NCI-H345 treated with DMSO at 0.1 percent for 48 hours (cell line): ENCODE results near the gene ZDHHC4.
"Not testable (repeated sequence)": the region's sequence is repeated elsewhere in the genome, so short reads cannot be mapped to it uniquely, and the experiment has no call there.

ENCODE experiments used
- DNase-seq: peaks from one replicate; lab custom pipeline; 2025; ENCODE audit not compliant: unreplicated experiment; lab: John Stamatoyannopoulos, UW

Gene ZDHHC4

DNA sequence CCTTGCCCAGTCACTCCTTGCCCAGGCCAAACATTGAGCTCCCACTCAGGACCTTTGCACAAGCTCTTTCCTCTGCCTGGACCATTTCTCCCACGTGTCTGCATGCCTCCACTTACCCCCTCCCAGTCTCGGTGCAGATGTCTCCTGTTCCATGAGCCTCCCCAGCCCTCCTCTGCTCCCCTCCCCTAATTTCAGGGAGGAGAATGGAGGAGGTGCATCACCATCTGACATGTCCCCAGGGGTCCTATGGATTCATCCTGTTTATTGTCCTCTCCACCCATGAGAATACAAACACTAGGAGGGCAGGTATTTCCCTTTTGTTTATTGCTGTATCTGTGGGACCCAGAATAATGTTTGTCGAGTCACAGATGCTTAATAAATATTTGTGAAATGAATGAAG lies 17.4 kb upstream of the ZDHHC4 start:
- no peak for DNase-seq

DNA sequence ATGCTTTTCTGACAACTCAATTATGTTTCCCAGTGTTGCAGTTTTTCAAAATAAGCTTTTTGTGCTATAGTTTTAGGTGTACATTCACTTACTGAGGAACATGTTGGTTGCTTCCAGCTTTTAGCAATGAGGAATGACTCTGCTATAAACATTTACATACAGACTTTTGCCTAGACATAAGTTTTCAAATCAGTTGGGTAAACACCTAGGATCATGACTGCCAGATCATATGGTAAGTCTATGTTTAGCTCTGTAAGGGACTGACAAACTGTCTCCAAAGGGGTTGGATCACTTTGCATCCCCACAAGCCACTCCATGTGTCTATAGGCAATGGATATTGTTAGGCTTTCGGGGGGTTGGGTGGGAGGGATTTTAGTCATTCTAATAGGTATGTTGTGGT lies 15.1 kb upstream of the ZDHHC4 start:
- DNase-seq: no peak

GRCh38 chr7:6563936-6564770 lies 13.1 kb upstream of the ZDHHC4 start:
- no peak for DNase-seq

GRCh38 chr7:6565655-6566054 lies 11.6 kb upstream of the ZDHHC4 start:
- no peak for DNase-seq

DNA sequence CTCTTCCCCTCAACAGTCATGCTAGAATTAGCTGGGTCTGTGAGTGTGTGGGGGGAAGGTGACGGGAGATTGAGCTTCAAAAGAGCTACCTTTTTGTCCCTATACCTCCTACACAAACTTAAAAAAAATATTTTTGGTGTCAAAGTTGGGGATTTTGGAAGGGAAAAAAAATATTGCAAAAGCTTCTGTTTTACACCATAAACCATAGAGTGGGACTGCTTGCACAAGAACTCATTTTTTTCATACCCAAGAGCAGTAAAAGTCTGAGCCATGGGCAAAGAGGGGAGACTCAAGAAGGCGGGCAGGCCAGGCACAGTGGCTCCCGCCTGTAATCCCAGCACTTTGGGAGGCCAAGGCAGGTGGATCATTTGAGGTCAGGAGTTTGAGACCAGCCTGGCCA lies 9.4 kb upstream of the ZDHHC4 start:
- DNase-seq: no peak

GRCh38 chr7:6571160-6571779 lies 6.0 kb upstream of the ZDHHC4 start:
- DNase-seq: no peak

GRCh38 chr7:6575281-6576023 lies 1.8 kb upstream of the ZDHHC4 start:
- no peak for DNase-seq

DNA sequence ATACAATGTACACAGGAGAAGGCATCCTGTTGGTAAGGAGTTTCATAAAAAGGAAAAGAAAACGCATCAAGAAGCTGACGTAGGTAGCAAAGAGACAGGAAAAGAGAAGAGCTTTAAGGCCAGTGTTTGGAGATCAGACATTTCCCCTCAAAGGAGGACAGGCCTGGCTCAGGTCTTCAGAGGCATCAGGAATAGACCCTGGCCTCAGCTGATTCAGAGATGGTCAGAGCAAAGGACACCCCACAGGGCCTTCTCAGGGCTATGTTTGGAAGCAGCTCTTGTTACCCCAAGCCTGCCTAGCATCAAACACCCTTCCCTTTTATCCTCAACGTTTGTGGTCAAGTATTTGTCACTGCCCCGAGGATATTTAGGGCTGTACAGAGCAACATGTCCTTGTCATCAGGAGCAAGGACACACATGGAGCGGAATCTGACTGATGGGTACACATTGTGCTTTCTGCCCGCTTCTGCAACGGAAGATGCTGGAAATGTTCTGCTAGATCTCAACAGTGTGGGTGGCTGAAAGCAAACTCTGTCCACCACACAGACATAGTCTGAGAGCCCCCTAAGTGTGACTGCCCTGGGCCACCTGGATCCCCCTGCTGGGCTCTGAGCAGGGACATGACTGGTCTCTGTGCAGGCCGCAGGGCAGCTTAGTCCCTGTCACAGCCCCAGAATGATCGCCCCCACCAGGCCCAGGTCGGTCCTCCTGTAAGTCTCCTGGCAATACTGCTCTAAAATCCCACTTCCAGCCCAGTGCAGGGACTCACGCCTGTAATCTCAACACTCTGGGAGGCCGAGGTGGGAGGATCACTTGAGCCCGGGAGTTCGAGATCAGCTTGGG lies 1.0 kb upstream of the ZDHHC4 start:
- DNase-seq: no peak

GRCh38 chr7:6576867-6577368 lies 336 bp upstream of the ZDHHC4 start:
- not testable (repeated sequence) for DNase-seq

DNA sequence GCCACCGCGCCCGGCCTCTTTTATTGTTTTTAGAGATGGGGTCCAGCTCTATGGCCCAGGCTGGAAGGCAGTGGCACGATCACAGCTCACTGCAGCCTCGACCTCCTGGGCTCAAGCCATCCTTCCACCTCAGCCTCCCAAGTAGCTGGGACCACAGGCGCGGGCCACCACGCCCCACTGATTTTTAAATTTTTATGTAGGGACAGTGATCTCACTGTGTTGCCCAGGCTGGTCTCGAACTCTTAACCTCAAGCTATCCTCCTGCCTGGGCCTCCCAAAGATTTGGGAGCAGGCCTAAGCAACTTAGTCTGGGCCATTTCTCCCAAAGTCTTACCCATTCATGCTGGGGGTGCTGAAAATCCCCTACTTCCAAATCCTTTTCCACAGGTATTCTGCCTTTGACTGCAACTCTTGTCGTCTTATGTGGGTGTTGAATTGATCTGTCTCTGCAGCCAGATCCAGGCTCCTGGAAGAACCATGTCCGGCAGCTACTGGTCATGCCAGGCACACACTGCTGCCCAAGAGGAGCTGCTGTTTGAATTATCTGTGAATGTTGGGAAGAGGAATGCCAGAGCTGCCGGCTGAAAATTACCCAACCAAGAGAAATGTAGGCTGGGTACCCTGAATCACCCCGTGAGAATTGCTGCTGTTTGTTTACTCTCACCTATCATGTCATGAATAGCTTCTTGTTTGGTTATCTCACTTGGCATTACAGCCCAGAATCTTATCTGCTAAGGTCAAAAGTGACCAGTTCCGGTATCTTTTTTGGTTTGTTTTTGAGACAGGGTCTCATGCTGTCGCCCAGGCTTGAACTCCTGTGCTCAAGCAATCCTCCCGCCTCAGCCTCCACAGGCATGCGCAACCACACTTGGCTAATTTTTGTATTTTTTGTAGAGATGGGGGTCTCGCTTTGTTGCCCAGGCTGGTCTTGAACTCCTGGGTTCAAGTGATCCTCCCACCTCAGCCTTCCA lies 1.1 kb downstream of the ZDHHC4 start:
- no peak for DNase-seq

DNA sequence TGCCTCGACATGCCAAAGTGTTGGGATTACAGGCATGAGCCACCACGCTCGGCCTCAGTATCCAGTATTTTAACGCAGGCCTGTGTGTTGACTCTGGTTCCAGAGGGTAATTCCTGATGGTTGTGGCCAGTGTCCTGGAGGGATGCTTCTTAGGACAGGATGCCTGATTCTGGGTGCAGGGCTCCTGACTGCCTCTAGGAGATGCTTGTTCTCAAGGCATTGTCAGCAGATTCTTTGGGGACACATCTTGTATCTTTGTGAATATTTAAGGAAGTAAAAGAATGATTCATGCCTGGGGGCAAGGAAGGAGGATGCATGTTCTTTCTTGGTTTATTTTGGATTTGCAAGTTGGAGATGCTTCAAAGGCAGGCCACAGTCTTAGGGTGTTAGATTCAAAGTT lies 2.2 kb downstream of the ZDHHC4 start:
- no peak for DNase-seq

DNA sequence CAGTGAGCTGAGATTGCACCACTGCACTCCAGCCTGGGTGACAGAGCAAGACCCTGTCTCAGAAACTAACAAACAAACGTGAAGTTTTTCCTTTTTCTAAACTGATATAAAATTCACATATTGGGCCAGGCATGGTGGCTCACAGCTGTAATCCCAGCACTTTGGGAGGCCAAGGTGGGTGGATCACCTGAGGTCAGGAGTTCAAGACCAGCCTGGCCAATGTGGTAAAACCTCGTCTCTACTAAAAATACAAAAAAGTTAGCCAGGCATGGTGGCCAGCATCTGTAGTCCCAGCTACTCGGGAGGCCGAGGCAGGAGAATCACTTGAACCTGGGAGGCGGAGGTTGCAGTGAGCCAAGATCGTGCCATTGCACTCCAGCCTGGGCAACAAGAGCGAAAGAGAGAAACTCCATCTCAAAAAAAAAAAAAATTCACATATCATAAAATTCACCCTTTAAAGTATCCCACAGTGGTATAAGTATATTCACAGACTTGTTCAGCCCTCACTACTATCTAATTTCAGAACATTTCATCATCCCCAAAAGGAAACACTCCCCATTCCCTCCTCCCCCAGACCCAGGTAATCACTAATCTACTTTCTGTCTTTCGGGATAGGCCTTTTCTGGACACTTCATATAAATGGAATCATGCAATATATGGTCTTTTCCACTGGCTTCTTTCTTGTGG lies 8.6 kb downstream of the ZDHHC4 start:
- DNase-seq: not testable (repeated sequence)

GRCh38 chr7:6588566-6588965 lies 11.3 kb downstream of the ZDHHC4 start:
- no peak for DNase-seq

GRCh38 chr7:6589151-6589828 lies 12.0 kb downstream of the ZDHHC4 start:
- DNase-seq: no peak

DNA sequence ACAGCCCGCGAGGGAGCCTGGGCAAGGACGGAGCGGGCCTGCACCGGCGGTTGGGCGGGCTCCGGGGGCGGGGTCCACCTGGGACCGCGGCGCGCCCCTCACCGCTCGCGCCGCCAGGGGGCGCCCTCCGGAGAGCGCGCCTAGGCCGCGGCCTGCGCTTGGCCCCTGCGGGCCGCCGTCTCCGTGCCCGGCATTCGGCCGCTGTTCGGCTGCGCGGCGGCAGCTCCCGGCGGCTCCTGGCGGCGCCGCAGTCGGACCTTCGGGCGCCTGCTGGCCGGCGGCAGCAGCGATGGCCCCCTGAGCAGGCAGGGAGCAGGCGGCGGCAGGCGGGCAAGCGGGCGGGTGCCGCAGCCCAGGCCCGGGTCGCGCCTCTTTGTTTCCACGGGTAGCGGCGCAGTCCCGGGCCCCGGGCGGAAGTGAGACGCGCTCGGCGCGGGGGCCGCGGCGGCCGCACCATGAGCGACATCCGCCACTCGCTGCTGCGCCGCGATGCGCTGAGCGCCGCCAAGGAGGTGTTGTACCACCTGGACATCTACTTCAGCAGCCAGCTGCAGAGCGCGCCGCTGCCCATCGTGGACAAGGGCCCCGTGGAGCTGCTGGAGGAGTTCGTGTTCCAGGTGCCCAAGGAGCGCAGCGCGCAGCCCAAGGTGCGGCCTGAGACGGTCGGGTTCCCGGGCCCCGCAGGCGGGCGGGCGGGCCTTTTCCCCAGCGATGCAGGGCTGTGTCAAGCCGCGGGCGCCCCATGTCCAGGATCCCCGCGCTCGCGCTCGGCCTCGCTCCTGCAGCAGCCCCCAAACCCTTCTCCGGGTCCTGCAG lies 12.8 kb downstream of the ZDHHC4 start, which contains the start of gene INTS15:
INTS15 (plus strand) TSS at position 193 of the 816 bp plus-strand sequence; CDS start at position 456, 263 bp downstream.
- peak; percentile 53 for DNase-seq

DNA sequence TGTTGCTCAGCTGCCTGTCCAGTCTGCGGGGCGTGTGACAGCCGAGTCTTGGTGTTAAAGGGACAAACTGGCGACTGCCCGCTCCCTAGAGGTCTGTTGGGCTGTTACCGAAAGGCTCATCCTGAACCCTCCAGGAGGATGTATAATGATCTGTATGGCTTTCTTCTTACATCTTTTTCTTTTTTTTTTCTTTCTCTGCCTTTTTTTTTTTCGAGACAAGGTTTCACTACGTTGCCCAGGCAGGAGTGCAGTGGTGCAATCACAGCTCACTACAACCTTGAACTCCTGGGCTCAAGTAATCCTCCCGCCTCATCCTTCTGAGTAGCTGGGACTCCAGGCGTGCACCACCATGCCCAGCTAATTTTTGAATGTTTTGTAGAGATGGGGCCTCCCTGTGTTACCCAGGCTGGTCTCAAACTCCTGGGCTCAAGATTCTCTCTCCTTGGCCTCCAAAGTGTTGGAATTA lies 13.4 kb downstream of the ZDHHC4 start:
- no peak for DNase-seq

DNA sequence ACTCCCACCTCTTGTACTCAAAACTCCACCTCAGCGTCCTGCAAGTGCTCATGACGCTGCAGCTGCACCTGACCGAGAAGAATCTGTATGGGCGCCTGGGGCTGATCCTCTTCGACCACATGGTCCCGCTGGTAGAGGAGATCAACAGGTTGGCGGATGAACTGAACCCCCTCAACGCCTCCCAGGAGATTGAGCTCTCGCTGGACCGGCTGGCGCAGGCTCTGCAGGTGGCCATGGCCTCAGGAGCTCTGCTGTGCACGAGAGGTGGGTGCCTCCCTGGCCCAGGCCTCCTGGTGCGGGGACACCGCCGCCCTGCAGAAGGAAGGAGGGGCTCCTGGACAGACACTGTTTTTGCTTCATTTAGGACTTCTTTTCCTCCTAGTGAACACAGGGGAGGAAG lies 22.8 kb downstream of the ZDHHC4 start:
- DNase-seq: no peak
